H1 (cell line): ENCODE measurements around the gene TNRC6B. TPM values are rescaled to one million over a fixed set of nuclear protein-coding genes. Genes with fewer than 3 reads are reported as not detected.

Experiments used
- ATF3 ChIP-seq: IDR thresholded peaks from 2 replicates; pipeline ENCODE4 v1.6.1; 2011; ENCODE audit warnings: low read depth, mild to moderate bottlenecking, low read length; ENCODE audit not compliant: insufficient read depth
- BRCA1 ChIP-seq: IDR thresholded peaks from 2 replicates; pipeline ENCODE4 v1.6.1; 2012; ENCODE audit warnings: low read depth, low read length, improper control_type of control experiment
- EZH2 ChIP-seq: fragments of 200-600 bp; sonication (generic); IDR thresholded peaks from 2 replicates; pipeline ENCODE4 v1.7.1; 2012; ENCODE audit warnings: low read depth, mild to moderate bottlenecking, moderate library complexity, low read length, inconsistent platforms; ENCODE audit not compliant: severe bottlenecking
- GTF2F1 ChIP-seq: IDR thresholded peaks from 2 replicates; pipeline ENCODE4 v1.6.1; 2012; ENCODE audit warnings: low read depth, low read length, improper control_type of control experiment, borderline replicate concordance
- KDM4A ChIP-seq: IDR thresholded peaks from one replicate; pipeline ENCODE4 v1.7.1; 2012; ENCODE audit warnings: low read depth, mild to moderate bottlenecking, moderate library complexity, low read length, inconsistent platforms; ENCODE audit not compliant: severe bottlenecking
- RFX5 ChIP-seq: IDR thresholded peaks from 2 replicates; pipeline ENCODE4 v1.6.1; 2011; ENCODE audit warnings: low read depth, low read length, improper control_type of control experiment, borderline replicate concordance
- SP1 ChIP-seq: IDR thresholded peaks from 2 replicates; pipeline ENCODE4 v1.6.1; 2011; ENCODE audit warnings: low read depth, low read length
- polyA plus RNA-seq, 7 experiments: library from polyadenylated mRNA; depleted of rRNA in 3 of 7; stranded (reverse) in 5 of 7; unstranded in 2 of 7; fragments of >200 nt in 5 of 7; fragments of 200-250 nt in 2 of 7; gene quantifications; 1 replicate in 5 of 7; 2 replicates in 1 of 7; 4 replicates in 1 of 7; pipeline versions ENCODE4 v1.2.1 to v1.2.3, GENCODE V29; 2011 to 2013; ENCODE audit warnings: missing spikeins in 2 of 7, mixed read lengths in 2 of 7
- total RNA-seq: library from RNA; stranded (reverse); fragmentation: NEBNext Ultra II Directional; extraction: Animal tissue kit (Norgen Biotek cat#: 25700); gene quantifications from 2 replicates; pipeline ENCODE4 v1.2.1, GENCODE V29; 2021

The TNRC6B gene
- total and polyA plus RNA-seq, 2 of the 8 experiments (the other 6 are each of a cell fraction or from before 2014, with no cell fraction given): 12.5 to 48.9 TPM

- TF ChIP-seq KDM4A: no peak
- TF ChIP-seq GTF2F1: no peak
- no peak for TF ChIP-seq BRCA1
- TF ChIP-seq EZH2: no peak
- TF ChIP-seq SP1: no peak
- TF ChIP-seq RFX5: no peak
- no peak for TF ChIP-seq ATF3
These were observed 117.0 kb downstream of the TNRC6B start (continued) for GRCh38 chr22:40294696-40295095.
